Epithelial cell of esophagus (primary cell): ENCODE results near the gene CHPF2.

Experiments
- DNase-seq: peaks from one replicate; pipeline ENCODE4 v3.0.0; 2010; ENCODE audit warnings: low read depth
- H3K4me3 ChIP-seq: 2 replicates; pipeline ENCODE4 v1.5.1; 2011; ENCODE audit warnings: mild to moderate bottlenecking, low read length, control low read depth
- TF ChIP-seq, protein P1 (sequence below): IDR thresholded peaks from 2 replicates; pipeline ENCODE4 v1.5.1; 2011; ENCODE audit warnings: low read depth, mild to moderate bottlenecking, low read length, control low read depth, inconsistent platforms; ENCODE audit not compliant: insufficient read depth; ENCODE audit errors: missing control alignments

CHPF2 gene

DNA sequence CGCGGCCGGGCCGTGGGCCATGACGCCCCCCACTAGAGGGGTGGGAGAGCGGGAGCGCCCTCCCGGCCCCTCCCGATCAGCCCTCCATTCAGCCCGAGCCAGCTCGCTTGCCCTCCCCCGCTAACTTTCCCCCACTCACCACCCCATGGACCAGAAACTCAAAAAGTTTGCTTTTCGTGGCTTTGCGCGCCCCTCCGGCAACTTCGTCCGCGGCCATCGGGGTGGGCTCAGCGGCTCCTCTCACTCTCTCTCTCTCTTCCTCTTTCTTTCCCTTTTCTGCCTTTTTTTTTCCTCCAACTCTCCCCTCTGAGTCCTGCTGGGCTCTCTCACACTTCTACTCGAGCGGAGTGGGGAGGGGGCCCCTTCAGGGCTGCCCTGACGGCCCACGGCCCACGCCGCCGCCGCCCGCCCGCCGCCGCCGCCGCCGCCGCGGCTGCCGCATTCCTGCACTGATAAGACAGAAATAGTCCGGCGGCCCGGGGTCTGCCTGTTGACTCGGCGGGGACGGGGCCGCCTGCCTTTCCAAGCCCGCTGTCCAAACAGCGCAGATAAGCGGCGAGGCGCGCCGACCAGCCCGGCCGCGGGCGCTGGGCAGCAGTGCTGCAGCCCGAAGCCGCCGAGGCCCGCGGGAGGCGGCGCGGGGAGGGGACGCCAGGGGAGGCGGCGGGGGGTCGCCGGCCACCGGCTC, 16.2 kb downstream of the CHPF2 start, which contains the start of gene SMARCD3:
TSS of gene SMARCD3 (minus strand) at position 349 of the 688 bp plus-strand sequence. CDS start at position 217, 132 bp downstream.
- TF ChIP-seq, protein P1, sequence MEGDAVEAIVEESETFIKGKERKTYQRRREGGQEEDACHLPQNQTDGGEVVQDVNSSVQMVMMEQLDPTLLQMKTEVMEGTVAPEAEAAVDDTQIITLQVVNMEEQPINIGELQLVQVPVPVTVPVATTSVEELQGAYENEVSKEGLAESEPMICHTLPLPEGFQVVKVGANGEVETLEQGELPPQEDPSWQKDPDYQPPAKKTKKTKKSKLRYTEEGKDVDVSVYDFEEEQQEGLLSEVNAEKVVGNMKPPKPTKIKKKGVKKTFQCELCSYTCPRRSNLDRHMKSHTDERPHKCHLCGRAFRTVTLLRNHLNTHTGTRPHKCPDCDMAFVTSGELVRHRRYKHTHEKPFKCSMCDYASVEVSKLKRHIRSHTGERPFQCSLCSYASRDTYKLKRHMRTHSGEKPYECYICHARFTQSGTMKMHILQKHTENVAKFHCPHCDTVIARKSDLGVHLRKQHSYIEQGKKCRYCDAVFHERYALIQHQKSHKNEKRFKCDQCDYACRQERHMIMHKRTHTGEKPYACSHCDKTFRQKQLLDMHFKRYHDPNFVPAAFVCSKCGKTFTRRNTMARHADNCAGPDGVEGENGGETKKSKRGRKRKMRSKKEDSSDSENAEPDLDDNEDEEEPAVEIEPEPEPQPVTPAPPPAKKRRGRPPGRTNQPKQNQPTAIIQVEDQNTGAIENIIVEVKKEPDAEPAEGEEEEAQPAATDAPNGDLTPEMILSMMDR, result no peak
- DNase-seq, result peak; percentile 47
- peak within 1 kb of the TSS; percentile 54 for H3K4me3 ChIP-seq

DNA sequence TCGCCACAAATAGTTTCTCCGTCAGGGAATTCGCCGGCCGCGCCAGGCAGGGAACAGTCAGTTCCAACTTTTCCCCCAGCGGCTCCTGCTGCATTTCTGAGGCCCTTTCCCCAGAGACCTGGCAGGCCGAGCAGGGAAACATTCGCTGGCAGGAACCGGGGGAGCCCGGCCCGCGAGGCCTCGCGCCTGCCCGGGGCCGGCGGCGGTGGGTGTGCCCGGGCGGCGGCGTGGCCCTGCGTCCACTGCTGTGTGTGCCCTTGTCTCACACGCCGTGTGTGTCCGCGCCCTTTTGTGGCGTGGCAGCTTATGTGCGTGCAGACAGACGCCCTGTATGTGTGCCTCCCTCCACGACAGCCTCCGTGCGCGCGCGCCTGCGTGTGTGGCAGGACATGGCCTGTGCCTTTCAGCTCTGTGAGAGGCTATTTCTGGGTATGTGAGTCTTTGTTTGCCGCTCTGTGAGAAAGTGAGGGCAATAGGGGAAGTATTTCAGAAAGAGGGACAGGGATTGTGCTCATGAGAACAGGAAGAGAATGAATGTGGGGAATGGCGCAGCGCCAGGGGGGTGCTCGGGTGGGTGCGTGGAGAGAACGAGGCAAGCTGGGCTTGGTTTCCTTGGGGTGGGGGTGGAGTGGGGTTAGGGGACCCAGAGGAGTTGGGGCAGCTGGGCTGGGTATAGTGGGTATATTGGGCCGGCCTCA, 16.9 kb downstream of the CHPF2 start:
- TF ChIP-seq, protein P1, result no peak
- DNase-seq, result peak; percentile 42
- H3K4me3 ChIP-seq, result peak overlapping the region; percentile 21

DNA sequence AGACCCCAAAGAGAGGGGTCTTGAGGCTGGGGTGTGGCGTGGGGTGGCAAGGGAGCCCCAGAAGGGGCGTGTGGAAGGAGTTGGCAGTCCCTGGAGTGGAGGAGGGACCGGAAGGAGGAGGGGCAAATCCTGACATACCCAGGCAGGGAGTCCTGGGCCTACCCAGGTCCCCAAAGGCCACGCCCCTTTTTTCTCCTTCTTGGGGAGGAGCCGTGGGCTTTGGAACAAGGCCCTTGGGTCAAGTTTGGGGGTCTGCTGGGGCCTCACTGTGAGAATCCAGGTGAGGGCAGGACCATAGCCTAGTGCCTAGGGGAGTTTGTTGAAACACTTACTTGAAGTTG, 17.4 kb downstream of the CHPF2 start:
- peak; percentile 43 for DNase-seq
- TF ChIP-seq, protein P1, result no peak
- H3K4me3 ChIP-seq, result no peak overlapping the region

DNA sequence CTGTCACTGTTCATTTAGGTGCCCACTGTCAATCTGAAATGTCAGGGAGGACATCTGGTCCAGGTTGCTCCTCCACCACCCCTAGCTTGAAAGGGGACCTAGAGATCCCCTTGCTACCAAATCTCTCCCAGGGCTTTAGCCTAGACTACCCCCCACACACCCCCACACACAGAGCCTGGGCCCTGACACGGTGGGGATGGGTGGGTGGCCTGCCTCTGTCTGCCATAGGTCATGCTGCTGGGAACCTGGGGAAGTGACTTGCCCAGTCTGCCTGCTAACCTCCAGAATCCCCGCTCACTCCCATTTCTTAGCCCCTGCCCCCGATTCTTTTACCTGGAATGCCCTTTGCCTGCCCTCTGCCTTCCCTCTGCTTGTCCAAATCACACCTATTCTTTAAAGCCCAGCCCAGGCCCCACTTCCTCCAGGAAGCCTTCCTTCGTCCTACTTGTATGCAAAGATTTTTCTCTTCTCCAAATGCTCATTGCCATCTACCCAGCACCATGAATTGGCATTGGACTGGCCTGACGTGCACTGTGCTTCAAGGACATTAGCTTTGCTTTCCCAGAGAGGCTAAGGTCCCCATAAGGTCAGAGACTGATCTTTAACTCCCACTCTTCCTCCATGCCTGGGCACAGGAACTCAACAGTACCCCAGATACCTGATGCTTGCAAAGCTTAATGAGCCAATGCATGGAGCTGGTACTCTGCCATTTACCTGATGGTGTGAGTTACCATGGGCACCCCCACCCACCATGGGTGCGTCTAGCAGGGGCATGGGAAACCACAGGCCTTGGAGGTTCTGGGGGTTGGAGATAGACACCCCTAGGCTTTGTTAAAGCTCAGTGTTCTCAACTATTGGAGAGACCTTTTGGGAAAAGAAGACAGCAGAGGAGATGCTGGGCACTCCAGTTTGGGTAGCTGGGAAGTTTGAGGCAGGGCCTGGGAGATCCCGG, 18.2 kb downstream of the CHPF2 start:
- H3K4me3 ChIP-seq, result no peak overlapping the region
- no peak for DNase-seq
- TF ChIP-seq, protein P1, result no peak

DNA sequence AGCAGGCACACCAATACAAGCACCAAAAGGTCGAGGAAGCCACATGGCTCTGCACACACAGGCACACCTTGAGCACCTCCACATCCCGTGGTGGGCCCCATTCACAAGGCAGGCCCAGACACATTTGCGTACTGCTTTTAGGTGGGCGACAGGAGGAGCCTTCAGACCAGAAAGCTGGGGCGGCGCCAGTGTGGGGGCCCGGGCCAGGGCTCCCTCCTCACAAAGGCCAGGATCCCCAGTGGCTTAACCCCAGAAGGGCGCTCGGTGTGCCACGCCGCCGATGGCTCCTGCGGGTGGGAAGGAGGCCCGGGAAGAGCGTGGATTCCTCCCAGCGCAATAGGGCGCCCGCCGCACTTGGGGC, 19.0 kb downstream of the CHPF2 start:
- H3K4me3 ChIP-seq, result peak overlapping the region; percentile 7
- no peak for DNase-seq
- TF ChIP-seq, protein P1, result no peak

DNA sequence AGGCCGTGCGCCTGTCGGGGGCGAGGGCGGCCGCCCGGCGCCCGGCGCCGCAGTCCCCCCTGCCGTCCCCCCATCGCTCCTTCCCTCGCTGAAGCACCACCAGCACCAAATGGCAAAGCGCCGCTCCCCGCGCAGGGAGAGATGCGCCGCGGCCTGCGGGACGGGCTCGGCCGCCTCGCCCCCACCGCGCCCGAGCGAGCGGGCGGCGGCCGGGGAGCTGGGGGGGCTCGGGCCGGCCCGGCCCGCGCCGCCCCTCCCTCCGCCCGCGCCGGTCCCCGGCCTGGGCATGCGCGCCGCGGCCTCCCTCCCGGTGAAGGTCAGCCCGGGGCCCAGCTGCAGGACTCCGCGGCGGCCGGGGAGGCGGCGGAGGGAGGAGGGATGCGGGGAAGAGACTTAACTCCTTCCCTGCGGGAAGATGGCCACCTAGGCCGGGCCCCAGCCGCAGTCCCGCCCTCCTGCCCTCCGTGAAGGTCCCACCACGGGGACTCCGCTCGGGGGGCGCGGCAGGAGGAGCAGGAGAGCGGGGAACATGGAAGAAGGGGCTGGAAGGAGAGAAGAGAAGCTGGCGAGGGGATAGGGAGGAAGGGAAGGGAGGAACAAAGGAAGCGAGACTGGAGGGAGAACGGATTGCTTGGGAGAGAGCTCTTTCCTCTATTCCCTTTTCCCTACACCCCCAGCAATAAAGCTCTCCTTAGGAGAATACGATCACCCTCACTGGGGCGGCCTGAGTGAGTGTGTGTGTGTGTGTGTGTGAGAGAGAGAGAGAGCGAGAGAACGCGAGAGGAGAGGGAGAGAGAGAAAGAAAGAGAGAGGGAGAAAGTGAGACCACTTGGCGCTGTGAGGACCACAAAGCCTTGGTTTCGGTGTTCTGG, 19.6 kb downstream of the CHPF2 start:
- peak; percentile 62 for DNase-seq
- peak overlapping the region; percentile 53 for H3K4me3 ChIP-seq
- TF ChIP-seq, protein P1, result no peak
